Activated CD4-positive, alpha-beta memory T cell treated with anti-CD3 and anti-CD28 coated beads, Interleukin-2, amount 10 ng/mL, durations not matched to agents 7 days and 5 days (primary cell): ENCODE results near the gene NRF1. TPM values are rescaled to one million over a fixed set of nuclear protein-coding genes. Genes with fewer than 3 reads are reported as not detected.
"Not testable (repeated sequence)": the region's sequence is repeated elsewhere in the genome, so short reads cannot be mapped to it uniquely, and the experiment has no call there.

Experiments used
- CTCF ChIA-PET: fragments of 350-600 bp; sonication (Branson Sonifier 250); formaldehyde crosslinking; loops from one replicate; lab custom pipeline; 2021; ENCODE audit warnings: antibody characterized with exemption, inconsistent platforms; lab: Charles Lee
- POLR2A ChIA-PET: fragments of 350-600 bp; sonication (Branson Sonifier 250); formaldehyde crosslinking; loops from one replicate; lab custom pipeline; 2021; ENCODE audit warnings: antibody characterized with exemption; lab: Charles Lee
- DNase-seq: peaks from one replicate; pipeline ENCODE4 v3.0.0-alpha.2; 2020
- H3K27ac Mint-ChIP-seq: one replicate; pipeline ENCODE4 v1.8.0; 2021; ENCODE audit warnings: mild to moderate bottlenecking, mixed read lengths
- H3K27me3 Mint-ChIP-seq: one replicate; pipeline ENCODE4 v1.8.0; 2021; ENCODE audit warnings: mixed read lengths
- H3K36me3 Mint-ChIP-seq: one replicate; pipeline ENCODE4 v1.8.0; 2021; ENCODE audit warnings: low read depth, mixed read lengths
- H3K4me1 Mint-ChIP-seq: one replicate; pipeline ENCODE4 v1.8.0; 2021; ENCODE audit warnings: mixed read lengths
- H3K4me3 Mint-ChIP-seq: one replicate; pipeline ENCODE4 v1.8.0; 2021; ENCODE audit warnings: mild to moderate bottlenecking, mixed read lengths
- H3K9me3 Mint-ChIP-seq: one replicate; pipeline ENCODE4 v1.8.0; 2021; ENCODE audit warnings: mixed read lengths
- total RNA-seq, 2 experiments: library from RNA; stranded (reverse); gene quantifications; one replicate each; pipeline ENCODE4 v1.2.3, GENCODE V29; 2021

NRF1 gene
- total RNA-seq, 2 experiments from 2014 or later: 21.9 to 24.7 TPM

GRCh38 chr7:129636030-129636550, 24.6 kb downstream of the NRF1 start:
- DNase-seq, H3K36me3 Mint-ChIP-seq, POLR2A ChIA-PET, H3K4me3 Mint-ChIP-seq, H3K27me3 Mint-ChIP-seq, H3K27ac Mint-ChIP-seq, H3K9me3 Mint-ChIP-seq: not testable (repeated sequence)
- peaks cover 11% of the 10 kb centered on the region for H3K4me1 Mint-ChIP-seq
- CTCF ChIA-PET: interaction anchor here (0.8 to 2.6 kb wide), 5 partner anchors 8 to 194 kb away, joined by 3 to 7 read pairs (median 4); no protein-coding TSS in a partner anchor

DNA sequence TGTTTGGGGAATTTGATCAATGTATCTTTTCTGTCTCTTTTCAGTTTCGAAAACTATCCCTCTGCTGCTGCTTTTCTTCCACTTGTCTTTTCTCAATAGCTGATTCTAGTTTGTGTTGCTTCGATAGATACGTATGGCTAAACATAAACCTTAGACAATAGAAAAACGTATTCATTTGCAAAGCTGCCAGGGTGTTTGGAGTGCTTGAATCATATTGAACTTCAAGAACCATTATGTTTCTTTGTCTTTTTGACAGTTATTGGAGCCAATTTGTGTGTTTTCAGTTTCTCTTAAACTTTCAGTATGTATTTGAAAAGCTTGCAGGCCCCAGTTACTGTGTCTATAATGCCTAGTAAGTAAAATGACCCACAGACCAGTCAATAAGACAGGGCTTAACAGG, 25.1 kb downstream of the NRF1 start:
- H3K36me3 Mint-ChIP-seq: peaks cover 4% of the 10 kb centered on the region
- POLR2A ChIA-PET: interaction anchor here (1.1 to 2.0 kb wide), 2 partner anchors 24 to 293 kb away, joined by 3 to 8 read pairs; partner anchors contain the start of gene NRF1
- H3K27me3 Mint-ChIP-seq: no peaks in the 10 kb centered on the region
- H3K27ac Mint-ChIP-seq: no peak overlapping the region
- CTCF ChIA-PET: interaction anchor here (0.6 to 2.6 kb wide), 9 partner anchors 9 to 287 kb away, joined by 3 to 11 read pairs (median 6); no protein-coding TSS in a partner anchor
- H3K4me3 Mint-ChIP-seq: no peak overlapping the region
- H3K9me3 Mint-ChIP-seq: no peaks in the 10 kb centered on the region
- no peak for DNase-seq
- H3K4me1 Mint-ChIP-seq: peaks cover 11% of the 10 kb centered on the region

- H3K9me3 Mint-ChIP-seq: no peaks in the 10 kb centered on the region
- CTCF ChIA-PET: interaction anchor here (1.0 kb wide), 1 partner anchor 28 kb away, joined by 3 read pairs; no protein-coding TSS in a partner anchor
- POLR2A ChIA-PET: interaction anchor here (1.2 kb wide), 1 partner anchor 8 kb away, joined by 3 read pairs; no protein-coding TSS in a partner anchor
These were observed 28.9 kb downstream of the NRF1 start for GRCh38 chr7:129640400-129640799.

DNA sequence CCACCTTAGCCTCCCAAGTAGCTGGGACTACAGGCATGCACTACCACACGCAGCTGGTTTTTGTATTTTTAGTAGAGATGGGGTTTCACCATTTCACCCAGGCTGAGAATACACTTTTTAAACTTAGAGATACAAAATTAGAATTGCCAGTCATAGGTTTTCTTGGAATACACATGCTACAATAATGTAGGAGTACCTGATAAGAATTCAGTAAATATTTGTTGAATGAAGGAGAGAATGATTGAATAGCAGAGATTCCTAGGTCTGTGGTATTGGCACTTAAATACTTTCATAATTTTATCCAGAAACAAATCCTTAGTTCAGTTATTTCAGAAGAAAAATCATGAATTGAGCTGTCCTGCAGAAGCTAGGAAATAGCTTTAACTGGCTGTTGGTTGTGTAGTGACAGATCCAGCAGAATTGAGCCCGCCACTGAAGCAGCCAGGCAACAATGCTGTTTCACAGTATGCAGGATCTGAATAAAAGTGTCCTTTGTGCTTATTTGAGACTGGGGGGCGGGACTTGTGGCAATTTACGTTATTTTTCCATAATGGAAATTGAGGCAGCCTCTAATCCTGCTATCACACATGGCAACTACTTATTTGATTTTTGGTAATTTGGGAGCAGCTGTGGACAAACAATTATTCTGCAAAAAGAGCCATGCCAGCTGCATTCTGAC, 31.5 kb downstream of the NRF1 start:
- Mint-ChIP-seq H3K4me1 (peaks cover 8% of the 10 kb centered on the region), H3K36me3 (peaks cover 7% of the 10 kb centered on the region), H3K4me3 (no peak overlapping the region), H3K27me3 (no peaks in the 10 kb centered on the region), H3K27ac (no peak overlapping the region), H3K9me3 (no peaks in the 10 kb centered on the region)
- CTCF ChIA-PET: interaction anchor here (0.5 to 4.3 kb wide), 11 partner anchors 8 to 372 kb away, joined by 3 to 27 read pairs (median 4); no protein-coding TSS in a partner anchor
- no peak for DNase-seq
- POLR2A ChIA-PET: interaction anchor here (0.9 kb wide), 1 partner anchor 30 kb away, joined by 3 read pairs; no protein-coding TSS in a partner anchor

More at GRCh38 chr7:129640400-129640799, 28.9 kb downstream of the NRF1 start:
- Mint-ChIP-seq H3K36me3 (no peaks in the 10 kb centered on the region), H3K27ac (no peak overlapping the region), H3K27me3 (no peaks in the 10 kb centered on the region), H3K4me3 (no peak overlapping the region), H3K4me1 (peaks cover 11% of the 10 kb centered on the region)
- no peak for DNase-seq

GRCh38 chr7:129643550-129644170, 32.1 kb downstream of the NRF1 start:
- Mint-ChIP-seq H3K9me3 (no peaks in the 10 kb centered on the region), H3K36me3 (peaks cover 9% of the 10 kb centered on the region), H3K4me3 (no peak overlapping the region), H3K27ac (no peak overlapping the region), H3K27me3 (no peaks in the 10 kb centered on the region), H3K4me1 (peaks cover 5% of the 10 kb centered on the region)
- no peak for DNase-seq
- ChIA-PET CTCF (interaction anchor here (0.5 to 4.3 kb wide), 9 partner anchors 9 to 372 kb away, joined by 3 to 27 read pairs (median 4); no protein-coding TSS in a partner anchor), POLR2A (interaction anchor here (0.5 to 0.9 kb wide), 2 partner anchors 26 to 31 kb away, joined by 3 read pairs; no protein-coding TSS in a partner anchor)

GRCh38 chr7:129644634-129645230, 33.2 kb downstream of the NRF1 start:
- no peak overlapping the region for H3K4me3 Mint-ChIP-seq
- H3K36me3 Mint-ChIP-seq: peaks cover 11% of the 10 kb centered on the region

GRCh38 chr7:129646369-129647021, 35.0 kb downstream of the NRF1 start:
- DNase-seq: no peak
- ChIA-PET CTCF (interaction anchor here (1.0 to 2.1 kb wide), 4 partner anchors 9 to 304 kb away, joined by 3 to 7 read pairs (median 3); no protein-coding TSS in a partner anchor), POLR2A (no interaction called here)
- peaks cover 17% of the 10 kb centered on the region for H3K4me1 Mint-ChIP-seq
- H3K9me3 Mint-ChIP-seq: no peaks in the 10 kb centered on the region
- no peak overlapping the region for H3K27ac Mint-ChIP-seq
- no peak overlapping the region for H3K4me3 Mint-ChIP-seq
- H3K36me3 Mint-ChIP-seq: peaks cover 11% of the 10 kb centered on the region
- H3K27me3 Mint-ChIP-seq: no peaks in the 10 kb centered on the region

More at GRCh38 chr7:129644634-129645230, 33.2 kb downstream of the NRF1 start:
- Mint-ChIP-seq H3K27ac (no peak overlapping the region), H3K4me1 (peaks cover 13% of the 10 kb centered on the region), H3K9me3 (no peaks in the 10 kb centered on the region), H3K27me3 (no peaks in the 10 kb centered on the region)
- no peak for DNase-seq
- POLR2A ChIA-PET: no interaction called here
- CTCF ChIA-PET: interaction anchor here (1.4 to 4.3 kb wide), 2 partner anchors 11 to 277 kb away, joined by 4 to 27 read pairs; no protein-coding TSS in a partner anchor

DNA sequence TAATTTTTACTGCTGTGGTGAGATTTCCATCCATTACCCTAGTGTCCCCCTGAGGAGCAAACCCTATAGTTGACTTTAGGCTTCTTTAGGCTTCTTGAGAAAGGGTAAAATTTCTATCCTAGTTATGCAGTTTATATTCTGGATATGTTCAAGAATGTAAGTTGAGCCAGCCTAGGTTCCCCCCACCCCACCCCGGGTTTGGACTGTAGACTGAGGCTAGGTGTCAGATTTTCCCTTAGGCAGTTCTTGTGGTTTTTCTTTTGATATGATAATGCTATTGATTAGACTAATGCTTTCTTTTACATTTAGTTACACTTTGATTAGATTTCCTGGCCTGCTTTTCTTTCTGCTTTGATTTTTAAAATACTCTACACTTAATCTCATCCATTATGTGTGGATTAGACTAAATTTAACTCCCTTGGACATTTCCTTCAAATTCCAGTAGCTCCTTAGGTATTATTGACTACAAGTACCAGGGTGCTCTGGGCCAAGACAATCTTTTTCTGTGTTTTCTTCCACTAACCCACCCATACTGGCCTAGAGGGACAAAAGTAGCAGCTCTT, 37.7 kb downstream of the NRF1 start:
- Mint-ChIP-seq H3K27ac (no peak overlapping the region), H3K4me1 (peaks cover 21% of the 10 kb centered on the region), H3K36me3 (peaks cover 16% of the 10 kb centered on the region), H3K9me3 (no peaks in the 10 kb centered on the region), H3K4me3 (no peak overlapping the region), H3K27me3 (no peaks in the 10 kb centered on the region)
- ChIA-PET CTCF (interaction anchor here (1.2 to 1.7 kb wide), 2 partner anchors 180 to 282 kb away, joined by 3 to 8 read pairs; no protein-coding TSS in a partner anchor), POLR2A (interaction anchor here (1.0 kb wide), 1 partner anchor 282 kb away, joined by 3 read pairs; no protein-coding TSS in a partner anchor)
- no peak for DNase-seq

DNA sequence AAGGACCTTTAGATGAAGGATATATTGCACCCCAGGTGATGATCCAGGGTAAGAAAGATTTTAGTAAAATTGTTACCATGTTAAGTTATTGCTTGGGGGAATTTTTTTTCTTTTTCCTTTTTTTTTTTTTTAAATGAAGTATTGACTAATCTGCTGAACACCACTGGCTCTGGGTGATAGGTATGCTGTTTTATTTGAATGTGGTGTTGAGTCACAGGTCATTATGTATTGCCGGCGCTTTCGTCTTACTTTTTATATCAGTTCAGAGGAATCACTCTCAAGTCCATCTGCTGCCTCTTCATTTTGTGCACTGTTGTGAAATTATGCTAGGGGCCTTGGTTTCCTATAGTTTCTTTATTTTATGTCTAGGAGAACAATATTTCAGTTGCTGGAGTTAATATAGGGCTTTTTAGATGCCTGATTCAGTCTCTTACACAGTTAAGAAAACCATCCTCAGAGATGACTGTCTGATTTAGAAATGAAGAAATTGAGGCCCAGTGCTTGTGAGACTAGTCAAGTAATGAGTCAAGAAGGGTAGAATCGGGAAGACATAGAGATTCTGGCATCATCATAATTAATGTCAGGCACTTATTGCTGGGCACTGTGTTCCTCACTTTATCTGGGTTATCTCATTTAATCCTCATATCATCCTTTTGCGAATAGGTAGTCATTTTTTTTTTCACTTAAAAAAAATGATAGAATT, 38.7 kb downstream of the NRF1 start:
- CTCF ChIA-PET: interaction anchor here (1.2 kb wide), 1 partner anchor 179 kb away, joined by 3 read pairs; no protein-coding TSS in a partner anchor
- no peak overlapping the region for H3K4me3 Mint-ChIP-seq
- H3K27ac Mint-ChIP-seq: no peak overlapping the region
- H3K9me3 Mint-ChIP-seq: no peaks in the 10 kb centered on the region
- POLR2A ChIA-PET: interaction anchor here (1.0 kb wide), 1 partner anchor 283 kb away, joined by 3 read pairs; no protein-coding TSS in a partner anchor
- H3K36me3 Mint-ChIP-seq: peaks cover 16% of the 10 kb centered on the region
- peaks cover 21% of the 10 kb centered on the region for H3K4me1 Mint-ChIP-seq
- no peaks in the 10 kb centered on the region for H3K27me3 Mint-ChIP-seq
- no peak for DNase-seq

DNA sequence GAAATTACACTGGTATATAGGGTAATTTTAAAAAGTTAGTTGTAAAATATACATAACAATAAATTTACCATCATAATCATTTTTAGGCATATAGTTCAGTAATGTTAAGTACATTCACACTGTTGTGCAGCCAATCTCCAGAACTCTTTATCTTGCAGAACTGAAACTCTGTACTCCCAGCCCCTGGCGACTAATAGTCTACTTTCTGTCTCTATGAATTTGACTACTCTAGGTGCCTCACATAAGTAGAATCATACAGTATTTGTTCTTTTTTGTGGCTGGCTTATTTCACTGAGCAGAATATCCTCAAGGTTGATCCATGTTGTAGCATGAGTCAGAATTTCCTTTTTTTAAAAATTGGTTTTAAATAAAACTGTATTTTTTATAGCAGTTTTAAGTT, 41.4 kb downstream of the NRF1 start:
- no peaks in the 10 kb centered on the region for H3K27me3 Mint-ChIP-seq
- CTCF ChIA-PET: no interaction called here
- H3K27ac Mint-ChIP-seq: no peak overlapping the region
- no peak overlapping the region for H3K4me3 Mint-ChIP-seq
- H3K9me3 Mint-ChIP-seq: no peaks in the 10 kb centered on the region
- no peak for DNase-seq
- peaks cover 17% of the 10 kb centered on the region for H3K36me3 Mint-ChIP-seq
- H3K4me1 Mint-ChIP-seq: peaks cover 19% of the 10 kb centered on the region
- POLR2A ChIA-PET: no interaction called here

DNA sequence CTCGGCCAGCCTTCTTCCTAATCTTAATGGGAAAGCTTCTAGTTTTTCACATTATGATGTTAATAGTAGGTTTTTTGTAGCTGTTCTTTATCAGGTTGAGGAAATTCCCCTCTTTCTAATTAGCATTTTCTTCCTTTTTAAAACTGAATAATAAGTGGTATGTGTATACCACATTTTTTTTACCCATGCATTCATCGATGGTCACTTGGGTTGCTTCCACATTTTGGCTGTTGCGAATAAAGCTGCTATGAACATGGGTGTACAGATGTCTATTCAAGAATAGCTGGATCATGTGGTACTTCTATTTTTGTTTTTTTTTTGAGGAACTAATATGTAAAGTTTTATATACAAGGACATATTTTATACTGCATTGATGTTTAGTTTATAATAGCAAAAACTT, 44.3 kb downstream of the NRF1 start:
- peaks cover 38% of the 10 kb centered on the region for H3K36me3 Mint-ChIP-seq
- DNase-seq: no peak
- H3K27me3 Mint-ChIP-seq: no peaks in the 10 kb centered on the region
- H3K4me1 Mint-ChIP-seq: peaks cover 4% of the 10 kb centered on the region
- H3K9me3 Mint-ChIP-seq: peaks cover 4% of the 10 kb centered on the region
- H3K27ac Mint-ChIP-seq: no peak overlapping the region
- no peak overlapping the region for H3K4me3 Mint-ChIP-seq
- ChIA-PET CTCF (interaction anchor here (1.2 to 2.1 kb wide), 2 partner anchors 12 to 19 kb away, joined by 4 to 5 read pairs; no protein-coding TSS in a partner anchor), POLR2A (no interaction called here)
